ENCODE results near the gene ARSJ.
"Not testable (repeated sequence)": the region's sequence is repeated elsewhere in the genome, so short reads cannot be mapped to it uniquely, and the experiment has no call there.

ARSJ gene

DNA sequence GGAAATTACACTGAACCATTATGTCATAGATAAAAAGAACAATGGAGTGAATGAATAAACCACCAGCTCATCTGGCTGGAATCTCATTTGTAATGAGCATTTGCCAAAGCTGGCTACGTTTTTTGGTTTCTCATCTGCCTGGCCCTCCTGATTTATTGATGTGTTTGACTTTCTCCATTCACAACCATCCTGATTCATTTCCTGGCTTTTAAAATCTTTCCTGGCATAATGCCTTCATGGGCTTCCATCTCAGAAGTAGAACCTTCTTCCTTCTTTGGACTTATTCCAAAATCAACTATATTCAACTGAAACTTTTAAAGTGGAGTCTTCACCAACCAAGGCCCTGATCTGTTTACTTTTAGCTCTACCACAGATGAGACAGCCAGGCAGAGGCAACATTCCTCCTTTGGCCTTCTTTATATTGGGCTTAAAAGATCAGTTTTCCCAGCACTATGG lies 36.0 kb upstream of the ARSJ start:
- H3K79me2 ChIP-seq (ENCODE audit: insufficient read depth, low read length): no peaks in the 10 kb centered on the region
- H3K9ac ChIP-seq (ENCODE audit: low read length): no peak overlapping the region
- no peak for TF ChIP-seq EZH2phosphoT487 (conservative IDR thresholded peaks at IDR 0.05; ENCODE audit: low read length)
- TF ChIP-seq, protein P1, sequence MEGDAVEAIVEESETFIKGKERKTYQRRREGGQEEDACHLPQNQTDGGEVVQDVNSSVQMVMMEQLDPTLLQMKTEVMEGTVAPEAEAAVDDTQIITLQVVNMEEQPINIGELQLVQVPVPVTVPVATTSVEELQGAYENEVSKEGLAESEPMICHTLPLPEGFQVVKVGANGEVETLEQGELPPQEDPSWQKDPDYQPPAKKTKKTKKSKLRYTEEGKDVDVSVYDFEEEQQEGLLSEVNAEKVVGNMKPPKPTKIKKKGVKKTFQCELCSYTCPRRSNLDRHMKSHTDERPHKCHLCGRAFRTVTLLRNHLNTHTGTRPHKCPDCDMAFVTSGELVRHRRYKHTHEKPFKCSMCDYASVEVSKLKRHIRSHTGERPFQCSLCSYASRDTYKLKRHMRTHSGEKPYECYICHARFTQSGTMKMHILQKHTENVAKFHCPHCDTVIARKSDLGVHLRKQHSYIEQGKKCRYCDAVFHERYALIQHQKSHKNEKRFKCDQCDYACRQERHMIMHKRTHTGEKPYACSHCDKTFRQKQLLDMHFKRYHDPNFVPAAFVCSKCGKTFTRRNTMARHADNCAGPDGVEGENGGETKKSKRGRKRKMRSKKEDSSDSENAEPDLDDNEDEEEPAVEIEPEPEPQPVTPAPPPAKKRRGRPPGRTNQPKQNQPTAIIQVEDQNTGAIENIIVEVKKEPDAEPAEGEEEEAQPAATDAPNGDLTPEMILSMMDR (IDR thresholded peaks at IDR 0.05; ENCODE audit: insufficient read depth, low read length, poor library complexity, severe bottlenecking): no peak
- H3K27ac ChIP-seq (ENCODE audit: low read depth, low read length): no peak overlapping the region
- H3K4me3 ChIP-seq (ENCODE audit: insufficient read depth, low read length, poor library complexity, severe bottlenecking): no peak overlapping the region
- H3K36me3 ChIP-seq (ENCODE audit: low read length): no peaks in the 10 kb centered on the region
- no peaks in the 10 kb centered on the region for H3K9me3 ChIP-seq (ENCODE audit: insufficient read depth, low read length)
- no peaks in the 10 kb centered on the region for H4K20me1 ChIP-seq (ENCODE audit: low read depth, low read length)
- H2AFZ ChIP-seq (ENCODE audit: low read depth, low read length, severe bottlenecking): no peak overlapping the region
- H3K9me2 ChIP-seq (replicated peaks; ENCODE audit: insufficient read depth, low read length): no peaks in the 10 kb centered on the region
- no peaks in the 10 kb centered on the region for H3F3A ChIP-seq (ENCODE audit: insufficient read depth)
- H3K4me2 ChIP-seq (ENCODE audit: low read depth, low read length, poor library complexity, severe bottlenecking): no peak overlapping the region
- H3K27me3 ChIP-seq (ENCODE audit: low read length): no peaks in the 10 kb centered on the region

DNA sequence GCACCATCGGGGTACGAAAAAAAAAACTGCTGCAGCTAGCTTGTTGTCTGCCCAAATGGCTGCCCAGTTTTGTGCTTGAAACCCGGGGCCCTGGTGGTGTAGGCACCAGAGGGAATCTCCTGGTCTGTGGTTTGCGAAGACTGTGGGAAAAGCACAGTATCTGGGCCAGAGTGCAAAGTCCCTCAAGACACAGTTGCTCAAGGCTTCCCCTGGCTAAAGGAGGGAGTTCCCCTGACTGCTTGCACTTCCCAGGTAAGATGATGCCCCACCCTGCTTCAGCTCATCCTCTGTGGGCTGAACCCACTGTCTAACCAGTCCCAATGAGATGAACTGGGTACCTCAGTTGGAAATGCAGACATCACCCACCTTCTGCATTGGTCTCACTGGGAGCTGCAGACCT lies 33.8 kb upstream of the ARSJ start:
- H3K27ac ChIP-seq (ENCODE audit: low read depth, low read length); H3F3A ChIP-seq (ENCODE audit: insufficient read depth); H3K4me3 ChIP-seq (ENCODE audit: insufficient read depth, low read length, poor library complexity, severe bottlenecking); H3K9me2 ChIP-seq (replicated peaks; ENCODE audit: insufficient read depth, low read length); H3K79me2 ChIP-seq (ENCODE audit: insufficient read depth, low read length); H3K27me3 ChIP-seq (ENCODE audit: low read length); H3K4me2 ChIP-seq (ENCODE audit: low read depth, low read length, poor library complexity, severe bottlenecking); H3K9ac ChIP-seq (ENCODE audit: low read length); H2AFZ ChIP-seq (ENCODE audit: low read depth, low read length, severe bottlenecking); H3K9me3 ChIP-seq (ENCODE audit: insufficient read depth, low read length); H4K20me1 ChIP-seq (ENCODE audit: low read depth, low read length); H3K36me3 ChIP-seq (ENCODE audit: low read length): not testable (repeated sequence)

DNA sequence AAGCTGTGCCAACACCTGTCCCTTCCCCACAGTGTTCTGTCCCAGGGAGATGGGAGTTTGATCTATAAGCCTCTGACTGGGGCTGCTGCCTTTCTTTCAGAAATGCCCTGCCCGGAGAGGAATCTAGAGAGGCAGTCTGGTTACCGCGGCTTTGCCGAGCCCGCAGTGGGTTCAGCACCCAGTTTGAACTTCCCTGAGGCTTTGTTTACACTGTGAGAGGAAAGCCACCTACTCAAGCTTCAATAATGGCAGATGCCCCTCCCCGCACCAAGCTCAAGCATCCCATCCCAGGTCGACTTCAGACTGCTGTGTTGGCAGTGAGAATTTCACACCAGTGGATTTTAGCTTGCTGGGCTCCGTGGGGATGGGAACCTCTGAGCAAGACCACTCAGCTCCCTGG lies 33.3 kb upstream of the ARSJ start:
- H3K27ac ChIP-seq (ENCODE audit: low read depth, low read length): no peak overlapping the region
- H3K9ac ChIP-seq (ENCODE audit: low read length): no peak overlapping the region
- no peaks in the 10 kb centered on the region for H3K27me3 ChIP-seq (ENCODE audit: low read length)
- H2AFZ ChIP-seq (ENCODE audit: low read depth, low read length, severe bottlenecking): no peak overlapping the region
- H3K4me2 ChIP-seq (ENCODE audit: low read depth, low read length, poor library complexity, severe bottlenecking): no peak overlapping the region
- no peaks in the 10 kb centered on the region for H3F3A ChIP-seq (ENCODE audit: insufficient read depth)
- TF ChIP-seq, protein P1 (IDR thresholded peaks at IDR 0.05; ENCODE audit: insufficient read depth, low read length, poor library complexity, severe bottlenecking): no peak
- no peak for TF ChIP-seq EZH2phosphoT487 (conservative IDR thresholded peaks at IDR 0.05; ENCODE audit: low read length)
- H3K79me2 ChIP-seq (ENCODE audit: insufficient read depth, low read length): no peaks in the 10 kb centered on the region
- H3K9me3 ChIP-seq (ENCODE audit: insufficient read depth, low read length): no peaks in the 10 kb centered on the region
- no peak overlapping the region for H3K4me3 ChIP-seq (ENCODE audit: insufficient read depth, low read length, poor library complexity, severe bottlenecking)
- no peaks in the 10 kb centered on the region for H4K20me1 ChIP-seq (ENCODE audit: low read depth, low read length)
- no peaks in the 10 kb centered on the region for H3K9me2 ChIP-seq (replicated peaks; ENCODE audit: insufficient read depth, low read length)
- no peaks in the 10 kb centered on the region for H3K36me3 ChIP-seq (ENCODE audit: low read length)

DNA sequence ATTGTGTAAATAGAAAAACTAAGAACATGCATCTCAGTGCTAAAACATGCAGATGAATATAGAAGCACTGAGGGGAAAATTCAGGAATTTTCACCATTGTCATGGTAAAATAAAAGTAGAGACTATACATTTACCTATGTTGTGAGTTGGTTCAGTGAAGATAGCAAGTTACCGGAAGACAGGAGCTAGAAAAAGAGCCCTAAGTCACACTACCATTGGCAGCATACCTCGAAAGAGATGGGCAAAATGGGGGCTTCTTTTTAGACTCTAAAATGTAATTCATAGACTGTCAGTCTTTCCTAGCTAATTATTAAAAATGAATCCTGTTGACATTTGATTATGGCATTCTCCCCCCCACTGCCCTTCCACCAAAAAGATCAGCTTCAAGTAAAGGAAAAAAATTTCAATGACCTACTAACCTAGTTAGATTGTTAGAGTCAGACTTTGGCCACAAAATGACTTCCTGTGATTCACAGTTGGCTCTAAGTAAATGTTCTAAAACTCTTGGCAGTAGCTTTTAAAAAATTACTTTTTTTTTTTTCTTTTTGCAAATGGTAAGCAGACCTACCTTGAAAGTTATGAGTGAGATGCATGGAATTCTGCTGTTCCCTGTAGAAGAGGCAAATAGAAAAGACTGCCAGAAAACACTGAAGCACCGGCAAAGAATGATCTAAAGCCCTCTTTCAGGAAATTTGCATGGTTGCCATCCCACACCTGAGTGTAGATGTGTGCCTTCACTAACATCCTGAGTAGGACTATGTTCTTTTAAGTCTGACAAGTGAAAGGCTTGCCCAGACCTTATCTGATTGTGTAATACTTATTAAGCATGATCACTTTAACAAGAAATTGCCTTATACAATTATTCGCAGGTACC lies 26.4 kb upstream of the ARSJ start:
- no peak overlapping the region for H3K4me3 ChIP-seq (ENCODE audit: insufficient read depth, low read length, poor library complexity, severe bottlenecking)
- no peaks in the 10 kb centered on the region for H3K27me3 ChIP-seq (ENCODE audit: low read length)
- H3K27ac ChIP-seq (ENCODE audit: low read depth, low read length): no peak overlapping the region
- no peak overlapping the region for H3K9ac ChIP-seq (ENCODE audit: low read length)
- no peaks in the 10 kb centered on the region for H3K9me2 ChIP-seq (replicated peaks; ENCODE audit: insufficient read depth, low read length)
- TF ChIP-seq, protein P1 (IDR thresholded peaks at IDR 0.05; ENCODE audit: insufficient read depth, low read length, poor library complexity, severe bottlenecking): no peak
- no peak for TF ChIP-seq EZH2phosphoT487 (conservative IDR thresholded peaks at IDR 0.05; ENCODE audit: low read length)
- no peak overlapping the region for H2AFZ ChIP-seq (ENCODE audit: low read depth, low read length, severe bottlenecking)
- no peaks in the 10 kb centered on the region for H3K36me3 ChIP-seq (ENCODE audit: low read length)
- H3F3A ChIP-seq (ENCODE audit: insufficient read depth): no peaks in the 10 kb centered on the region
- H3K79me2 ChIP-seq (ENCODE audit: insufficient read depth, low read length): no peaks in the 10 kb centered on the region
- no peaks in the 10 kb centered on the region for H3K9me3 ChIP-seq (ENCODE audit: insufficient read depth, low read length)
- no peak overlapping the region for H3K4me2 ChIP-seq (ENCODE audit: low read depth, low read length, poor library complexity, severe bottlenecking)
- H4K20me1 ChIP-seq (ENCODE audit: low read depth, low read length): no peaks in the 10 kb centered on the region

DNA sequence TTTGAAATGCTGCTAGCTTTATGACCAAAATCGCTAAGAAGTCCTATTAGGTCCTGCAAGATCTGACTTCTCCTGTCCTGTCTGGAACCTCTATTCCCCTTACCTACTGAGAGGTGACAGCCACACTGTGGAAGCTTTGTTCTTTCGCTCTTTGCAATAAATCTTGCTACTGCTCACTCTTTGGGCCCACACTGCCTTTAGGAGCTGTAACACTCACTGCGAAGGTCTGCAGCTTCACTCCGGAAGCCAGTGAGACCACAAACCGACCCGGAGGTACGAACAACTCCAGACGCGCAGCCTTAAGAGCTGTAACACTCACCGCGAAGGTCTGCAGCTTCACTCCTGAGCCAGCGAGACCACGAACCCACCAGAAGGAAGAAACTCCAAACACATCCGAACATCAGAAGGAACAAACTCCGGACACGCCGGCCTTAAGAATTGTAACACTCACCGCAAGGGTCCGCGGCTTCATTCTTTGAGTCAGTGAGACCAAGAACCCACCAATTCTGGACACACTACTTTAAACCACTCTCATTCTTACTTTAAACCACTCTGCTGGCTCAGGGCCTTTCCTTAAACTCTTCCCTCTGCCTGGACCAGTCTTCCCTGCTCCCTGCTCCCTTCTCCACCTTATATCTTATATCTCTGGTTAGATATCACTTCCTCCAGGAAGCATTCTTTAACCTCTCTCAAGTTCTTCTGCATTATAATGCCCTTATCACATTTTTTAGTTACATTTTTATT lies 25.2 kb upstream of the ARSJ start:
- not testable (repeated sequence) for H3K9ac ChIP-seq (ENCODE audit: low read length); H3K9me2 ChIP-seq (replicated peaks; ENCODE audit: insufficient read depth, low read length); H2AFZ ChIP-seq (ENCODE audit: low read depth, low read length, severe bottlenecking); H3K27me3 ChIP-seq (ENCODE audit: low read length); H3K4me3 ChIP-seq (ENCODE audit: insufficient read depth, low read length, poor library complexity, severe bottlenecking); H3F3A ChIP-seq (ENCODE audit: insufficient read depth); H3K27ac ChIP-seq (ENCODE audit: low read depth, low read length); H4K20me1 ChIP-seq (ENCODE audit: low read depth, low read length); H3K36me3 ChIP-seq (ENCODE audit: low read length); H3K9me3 ChIP-seq (ENCODE audit: insufficient read depth, low read length); H3K79me2 ChIP-seq (ENCODE audit: insufficient read depth, low read length); H3K4me2 ChIP-seq (ENCODE audit: low read depth, low read length, poor library complexity, severe bottlenecking)
